Measurements from ENCODE around the gene GALNS. TPM values are rescaled to one million over a fixed set of nuclear protein-coding genes. Genes with fewer than 3 reads are reported as not detected.

Gene GALNS
- total RNA-seq, 2 experiments from 2014 or later = 18.4 to 19.7 TPM

DNA sequence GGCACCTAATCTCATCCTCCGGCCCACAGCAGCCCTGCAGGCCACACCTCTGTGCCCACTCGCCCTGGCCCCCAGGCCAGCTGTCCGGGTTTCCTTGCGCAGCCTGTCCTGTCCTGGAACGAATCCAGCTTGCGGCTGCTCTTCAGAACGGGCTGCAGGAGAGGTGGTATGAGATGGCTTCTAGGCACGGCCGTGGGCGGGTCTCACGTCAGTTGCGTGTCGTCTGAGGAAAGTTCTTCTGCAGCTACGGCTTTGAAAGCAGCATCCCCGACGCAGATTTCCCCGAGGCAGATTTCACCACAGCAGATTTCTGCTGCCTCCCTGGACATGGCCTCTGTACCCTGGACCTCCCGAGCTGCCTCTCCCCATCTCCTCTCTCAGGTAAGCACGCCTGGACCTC, 18.2 kb downstream of the GALNS start:
- Mint-ChIP-seq H3K9me3 (no peaks in the 10 kb centered on the region), H3K36me3 (ENCODE audit: low read depth) (peaks cover 10% of the 10 kb centered on the region), H3K4me3 (no peak overlapping the region), H3K27me3 (no peaks in the 10 kb centered on the region), H3K4me1 (ENCODE audit: low read depth) (no peaks in the 10 kb centered on the region), H3K27ac (no peak overlapping the region)
- intact Hi-C loops (cut with DNase I, micrococcal nuclease) = no loop called here
- Histone ChIP-seq H3K4me1 (ENCODE audit: insufficient read depth, low read length) (no peaks in the 10 kb centered on the region), H3K27me3 (ENCODE audit: control insufficient read depth in 1 of 2, insufficient read depth in 2 of 2, low read length in 2 of 2) (no peaks in the 10 kb centered on the region), H3K27ac (ENCODE audit: low read depth in 1 of 2, low read length in 2 of 2) (no peak overlapping the region), H3K36me3 (ENCODE audit: insufficient read depth, low read length) (peaks cover 27% of the 10 kb centered on the region), H3K9me3 (ENCODE audit: control insufficient read depth in 1 of 2, insufficient read depth in 1 of 2, low read length in 2 of 2) (no peaks in the 10 kb centered on the region), H3K4me3 (ENCODE audit: low read length) (no peak overlapping the region)
- no peak for TF ChIP-seq CTCF (IDR thresholded peaks at IDR 0.05)
- ChIA-PET CTCF (no interaction called here), POLR2A (no interaction called here)
- no peak for ATAC-seq (ENCODE audit: poor library complexity)
- no peak for DNase-seq

DNA sequence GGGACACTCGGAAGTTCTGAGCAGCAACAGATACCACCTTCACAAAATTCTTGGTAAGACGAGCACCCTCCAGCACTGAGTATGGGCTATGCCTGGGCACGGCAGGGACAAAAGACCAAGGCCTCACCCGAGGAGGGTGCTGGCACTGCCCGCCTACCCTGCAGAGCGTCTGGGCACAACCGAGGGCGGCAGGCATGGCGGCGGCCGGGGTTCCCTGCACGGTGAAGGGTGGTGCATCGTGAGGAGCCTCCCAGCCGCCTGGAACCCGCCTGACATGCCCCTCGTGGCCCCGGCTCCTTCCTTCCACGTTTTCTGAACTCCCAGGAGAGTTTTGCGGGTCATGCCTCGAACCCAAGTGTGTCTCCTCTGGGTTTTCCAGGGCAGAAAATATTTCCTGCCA, 18.9 kb downstream of the GALNS start:
- TF ChIP-seq CTCF (IDR thresholded peaks at IDR 0.05) = no peak
- ChIA-PET CTCF (no interaction called here), POLR2A (interaction anchor here (0.6 kb wide), 1 partner anchor 44 kb away, joined by 3 read pairs; no protein-coding TSS in a partner anchor)
- Mint-ChIP-seq H3K4me1 (ENCODE audit: low read depth) (no peaks in the 10 kb centered on the region), H3K27ac (no peak overlapping the region), H3K4me3 (no peak overlapping the region), H3K9me3 (no peaks in the 10 kb centered on the region), H3K27me3 (no peaks in the 10 kb centered on the region), H3K36me3 (ENCODE audit: low read depth) (peaks cover 4% of the 10 kb centered on the region)
- ATAC-seq (ENCODE audit: poor library complexity) (no peak), DNase-seq (no peak)
- Histone ChIP-seq H3K27me3 (ENCODE audit: control insufficient read depth in 1 of 2, insufficient read depth in 2 of 2, low read length in 2 of 2) (no peaks in the 10 kb centered on the region), H3K27ac (ENCODE audit: low read depth in 1 of 2, low read length in 2 of 2) (no peak overlapping the region), H3K4me3 (ENCODE audit: low read length) (no peak overlapping the region), H3K4me1 (ENCODE audit: insufficient read depth, low read length) (no peaks in the 10 kb centered on the region), H3K36me3 (ENCODE audit: insufficient read depth, low read length) (peaks cover 24% of the 10 kb centered on the region), H3K9me3 (ENCODE audit: control insufficient read depth in 1 of 2, insufficient read depth in 1 of 2, low read length in 2 of 2) (no peaks in the 10 kb centered on the region)
- intact Hi-C loops (cut with DNase I, micrococcal nuclease) = no loop called here

DNA sequence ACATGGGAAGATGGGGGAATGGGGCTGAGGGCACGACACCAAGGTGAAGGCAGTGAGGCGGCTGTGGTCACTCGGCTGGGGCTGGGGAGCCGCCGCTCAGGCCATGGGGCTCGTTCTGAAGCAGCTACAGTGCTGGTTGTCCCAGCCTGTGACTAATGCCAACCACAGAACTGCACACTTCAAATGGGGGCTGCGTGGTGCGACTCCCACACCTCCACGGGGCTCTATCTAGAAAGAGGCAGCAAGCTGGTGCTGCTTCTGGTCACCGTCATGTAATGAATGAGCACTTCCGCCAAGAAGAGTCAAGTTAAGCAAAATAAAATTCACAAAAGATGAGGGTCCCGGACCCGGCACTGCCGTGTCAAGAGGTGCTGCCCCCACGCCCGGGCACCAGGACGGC, 20.0 kb downstream of the GALNS start:
- Mint-ChIP-seq H3K27ac (no peak overlapping the region), H3K36me3 (ENCODE audit: low read depth) (peaks cover 4% of the 10 kb centered on the region), H3K9me3 (no peaks in the 10 kb centered on the region), H3K4me3 (no peak overlapping the region), H3K27me3 (no peaks in the 10 kb centered on the region), H3K4me1 (ENCODE audit: low read depth) (no peaks in the 10 kb centered on the region)
- H3K4me3 ChIP-seq (ENCODE audit: low read length) = no peak overlapping the region
- ChIA-PET CTCF (no interaction called here), POLR2A (no interaction called here)
- peaks cover 22% of the 10 kb centered on the region for H3K36me3 ChIP-seq (ENCODE audit: insufficient read depth, low read length)
- no peak for ATAC-seq (ENCODE audit: poor library complexity)
- H3K27me3 ChIP-seq (ENCODE audit: control insufficient read depth in 1 of 2, insufficient read depth in 2 of 2, low read length in 2 of 2) = no peaks in the 10 kb centered on the region
- no peak overlapping the region for H3K27ac ChIP-seq (ENCODE audit: low read depth in 1 of 2, low read length in 2 of 2)
- TF ChIP-seq CTCF (IDR thresholded peaks at IDR 0.05) = no peak
- intact Hi-C loops (cut with DNase I, micrococcal nuclease) = no loop called here
- no peaks in the 10 kb centered on the region for H3K9me3 ChIP-seq (ENCODE audit: control insufficient read depth in 1 of 2, insufficient read depth in 1 of 2, low read length in 2 of 2)
- no peaks in the 10 kb centered on the region for H3K4me1 ChIP-seq (ENCODE audit: insufficient read depth, low read length)
- no peak for DNase-seq
